Measurements from ENCODE around the gene IFNG-AS1. TPM values are rescaled to one million over a fixed set of nuclear protein-coding genes. Genes with fewer than 3 reads are reported as not detected.

IFNG-AS1 gene
- total and polyA plus RNA-seq, 2 experiments from 2014 or later: not detected

- H3K27ac ChIP-seq: no peak overlapping the region
- H3K36me3 ChIP-seq (replicated peaks; ENCODE audit: insufficient read depth, low read depth): no peaks in the 10 kb centered on the region
- TF ChIP-seq EZH2 (IDR thresholded peaks at IDR 0.05; ENCODE audit: borderline replicate concordance) (no peak), EZH2phosphoT487 (IDR thresholded peaks at IDR 0.05; ENCODE audit: low read depth, severe bottlenecking, unreplicated experiment) (no peak), CTCF (IDR thresholded peaks at IDR 0.05; ENCODE audit: poor library complexity) (no peak)
- H3K9me3 ChIP-seq (ENCODE audit: low read depth): no peaks in the 10 kb centered on the region
- H4K20me1 ChIP-seq (ENCODE audit: insufficient read depth, poor library complexity, severe bottlenecking): no peaks in the 10 kb centered on the region
- no peak overlapping the region for H3K4me2 ChIP-seq
- WGBS (ENCODE audit: low lambda C conversion rate, missing lambda C conversion rate): 78% methylated on average over 9 of the region's 9 CpGs
- no peaks in the 10 kb centered on the region for H3K27me3 ChIP-seq
- no peak overlapping the region for H2AFZ ChIP-seq
- H3K79me2 ChIP-seq: no peaks in the 10 kb centered on the region
- no peaks in the 10 kb centered on the region for H3K4me1 ChIP-seq (ENCODE audit: insufficient read depth)
- H3K9me2 ChIP-seq (replicated peaks; ENCODE audit: insufficient read depth): no peaks in the 10 kb centered on the region
- no peak for DNase-seq (ENCODE audit: low spot score)
- no peak overlapping the region for H3K4me3 ChIP-seq
Measured at GRCh38 chr12:68031881-68032739, 42.9 kb downstream of the IFNG-AS1 start.

- Histone ChIP-seq H3K27me3 (no peaks in the 10 kb centered on the region), H3K9me3 (ENCODE audit: low read depth) (no peaks in the 10 kb centered on the region), H3K9me2 (replicated peaks; ENCODE audit: insufficient read depth) (no peaks in the 10 kb centered on the region), H3K4me1 (ENCODE audit: insufficient read depth) (no peaks in the 10 kb centered on the region), H3K36me3 (replicated peaks; ENCODE audit: insufficient read depth, low read depth) (no peaks in the 10 kb centered on the region), H3K27ac (no peak overlapping the region), H3K4me2 (no peak overlapping the region), H3K4me3 (no peak overlapping the region), H3K79me2 (no peaks in the 10 kb centered on the region), H2AFZ (no peak overlapping the region), H4K20me1 (ENCODE audit: insufficient read depth, poor library complexity, severe bottlenecking) (no peaks in the 10 kb centered on the region)
- 91% methylated on average over 5 of the region's 5 CpGs for WGBS (ENCODE audit: low lambda C conversion rate, missing lambda C conversion rate)
- TF ChIP-seq CTCF (IDR thresholded peaks at IDR 0.05; ENCODE audit: poor library complexity) (no peak), EZH2 (IDR thresholded peaks at IDR 0.05; ENCODE audit: borderline replicate concordance) (no peak), EZH2phosphoT487 (IDR thresholded peaks at IDR 0.05; ENCODE audit: low read depth, severe bottlenecking, unreplicated experiment) (no peak)
- no peak for DNase-seq (ENCODE audit: low spot score)
Measured at GRCh38 chr12:68034567-68034966, 45.3 kb downstream of the IFNG-AS1 start.

GRCh38 chr12:68036642-68037041, 47.4 kb downstream of the IFNG-AS1 start:
- H3K9me2 ChIP-seq (replicated peaks; ENCODE audit: insufficient read depth): no peaks in the 10 kb centered on the region
- H3K4me3 ChIP-seq: no peak overlapping the region
- no peak overlapping the region for H3K27ac ChIP-seq
- no peaks in the 10 kb centered on the region for H3K9me3 ChIP-seq (ENCODE audit: low read depth)
- no peak overlapping the region for H3K4me2 ChIP-seq
- H3K36me3 ChIP-seq (replicated peaks; ENCODE audit: insufficient read depth, low read depth): no peaks in the 10 kb centered on the region
- no peaks in the 10 kb centered on the region for H4K20me1 ChIP-seq (ENCODE audit: insufficient read depth, poor library complexity, severe bottlenecking)
- TF ChIP-seq CTCF (IDR thresholded peaks at IDR 0.05; ENCODE audit: poor library complexity): no peak
- TF ChIP-seq EZH2phosphoT487 (IDR thresholded peaks at IDR 0.05; ENCODE audit: low read depth, severe bottlenecking, unreplicated experiment): no peak
- TF ChIP-seq EZH2 (IDR thresholded peaks at IDR 0.05; ENCODE audit: borderline replicate concordance): no peak
- DNase-seq (ENCODE audit: low spot score): no peak
- no peaks in the 10 kb centered on the region for H3K27me3 ChIP-seq
- H3K79me2 ChIP-seq: no peaks in the 10 kb centered on the region
- no peaks in the 10 kb centered on the region for H3K4me1 ChIP-seq (ENCODE audit: insufficient read depth)
- WGBS (ENCODE audit: low lambda C conversion rate, missing lambda C conversion rate): 97% methylated on average over 7 of the region's 7 CpGs
- H2AFZ ChIP-seq: no peak overlapping the region

All from hepatocyte (in vitro differentiated cells).